HCT116 (cell line): ENCODE data around the gene MYH13.

Experiments
- ATF3 ChIP-seq: IDR thresholded peaks from 2 replicates; pipeline ENCODE4 v1.6.1; 2012
- CBX3 ChIP-seq: IDR thresholded peaks from 2 replicates; pipeline ENCODE4 v1.6.1; 2012; ENCODE audit warnings: low read depth
- CTCF ChIP-seq, 3 experiments: fragments of 200-600 bp in 1 of 3; sonication (generic) in 1 of 3; IDR thresholded peaks in 2 of 3; conservative IDR thresholded peaks in 1 of 3; 2 replicates each; pipeline ENCODE4 v1.5.1; 2012 to 2017; ENCODE audit warnings: low read depth in 2 of 3, low read length in 2 of 3, antibody characterized with exemption in 1 of 3, borderline replicate concordance in 1 of 3, control low read depth in 1 of 3, mild to moderate bottlenecking in 1 of 3, mixed read lengths in 1 of 3, mixed run types in 1 of 3, moderate library complexity in 1 of 3; ENCODE audit not compliant: insufficient read depth in 1 of 3
- EZH2 ChIP-seq: fragments of 200-600 bp; sonication (generic); IDR thresholded peaks from 2 replicates; pipeline ENCODE4 v1.6.1; 2017; ENCODE audit warnings: antibody characterized with exemption, mixed run types
- JUND ChIP-seq: IDR thresholded peaks from 2 replicates; pipeline ENCODE4 v1.6.1; 2012
- POLR2A ChIP-seq: IDR thresholded peaks from 2 replicates; pipeline ENCODE4 v1.7.0; 2011; ENCODE audit warnings: borderline replicate concordance; ENCODE audit not compliant: insufficient read depth, insufficient read length; ENCODE audit errors: extremely low read depth
- RAD21 ChIP-seq: IDR thresholded peaks from 2 replicates; pipeline ENCODE4 v1.6.1; 2012; ENCODE audit warnings: low read depth, mild to moderate bottlenecking
- SP1 ChIP-seq: IDR thresholded peaks from 2 replicates; pipeline ENCODE4 v1.6.1; 2012; ENCODE audit warnings: low read depth

GRCh38 chr17:10394201-10394887, 21.5 kb upstream of the MYH13 start:
- TF ChIP-seq CBX3 (no peak), CTCF (IDR thresholded peaks at IDR 0.05 in 2 of 3, conservative IDR thresholded peaks at IDR 0.05 in 1 of 3; ENCODE audit: borderline replicate concordance in 1 of 3, insufficient read depth in 1 of 3, low read depth in 2 of 3, low read length in 2 of 3) (no peak), RAD21 (no peak), EZH2 (no peak), JUND (no peak), ATF3 (no peak), POLR2A (no peak), SP1 (no peak)
